ENCODE measurements around the gene PARD6B.

Gene PARD6B

DNA sequence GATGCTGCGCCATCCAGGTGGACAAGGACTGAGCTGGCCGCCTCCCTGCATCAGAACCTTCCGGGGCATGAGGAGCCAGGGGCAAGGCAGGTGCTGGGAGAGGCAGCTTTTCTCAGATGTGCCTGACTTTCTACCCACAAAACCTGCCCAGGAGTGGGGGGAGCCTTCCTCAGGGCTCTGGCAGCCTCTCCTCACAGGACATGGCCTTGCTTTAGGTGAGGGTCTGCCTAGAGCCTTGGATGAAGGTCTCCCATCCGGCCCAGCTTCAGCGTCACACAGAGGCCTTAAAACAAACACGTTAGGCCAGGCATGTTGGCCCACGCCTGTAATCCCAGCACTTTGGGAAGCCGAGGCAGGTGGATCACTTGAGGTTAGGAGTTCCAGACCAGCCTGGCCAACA is 70.9 kb downstream of the PARD6B start:
- DNase-seq = no peak

DNA sequence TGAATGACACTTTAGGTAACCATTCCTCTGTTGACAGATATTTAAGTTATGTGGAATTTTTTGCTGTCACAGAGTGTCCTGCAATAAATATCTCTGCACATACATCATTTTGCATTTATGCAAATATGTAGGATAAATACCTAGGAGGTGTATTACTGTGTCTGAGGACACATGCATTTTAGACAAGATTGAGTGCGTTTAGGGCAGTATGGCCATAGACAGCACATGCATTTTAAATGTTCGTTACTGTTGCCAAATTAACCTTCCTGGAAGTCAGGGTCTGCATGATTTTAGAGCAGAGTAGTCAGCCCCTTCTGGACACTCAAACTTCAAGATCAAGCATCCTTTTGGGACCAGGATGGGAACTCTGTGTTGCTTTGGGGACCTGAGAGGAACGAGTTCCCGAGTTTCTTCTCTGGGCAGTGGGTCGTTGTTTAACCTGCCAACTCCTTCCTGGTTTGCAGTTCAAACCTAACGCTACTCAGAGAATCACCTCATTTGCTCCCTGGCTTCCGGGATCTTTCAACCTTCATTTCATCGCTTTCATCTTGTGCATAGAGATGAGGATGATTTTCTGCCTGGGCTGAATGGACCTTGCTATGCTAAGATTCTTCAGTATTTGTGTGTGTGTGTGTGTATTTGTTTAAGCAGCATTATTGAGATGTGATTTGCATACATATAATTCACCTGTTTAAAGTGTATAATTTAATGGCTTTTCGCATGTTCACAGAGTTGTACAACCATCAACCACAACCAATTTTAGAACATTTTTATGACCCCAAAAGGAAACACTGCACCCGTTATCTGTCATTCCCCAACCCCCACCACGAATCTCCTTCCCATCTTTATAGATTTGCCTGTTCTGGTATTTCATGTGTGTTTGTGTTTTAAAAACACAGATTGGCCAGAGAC is 73.3 kb downstream of the PARD6B start:
- no peak for DNase-seq

DNA sequence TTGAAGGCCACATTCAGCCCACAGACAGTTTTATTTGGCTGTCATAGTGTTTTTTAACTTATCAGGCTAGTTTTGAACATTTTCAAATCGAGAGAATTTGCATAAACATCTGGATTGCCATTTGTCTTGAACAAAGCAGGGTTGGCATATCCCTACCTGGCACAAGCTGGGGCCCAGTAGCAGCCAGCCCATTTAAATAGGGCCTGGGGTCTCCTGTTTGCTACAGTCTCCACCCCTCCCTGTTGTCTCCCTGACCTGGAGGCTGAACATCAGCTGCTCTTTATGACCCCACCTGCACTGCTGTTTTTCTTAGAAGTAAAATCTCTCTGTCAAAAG is 73.9 kb downstream of the PARD6B start:
- DNase-seq = no peak

DNA sequence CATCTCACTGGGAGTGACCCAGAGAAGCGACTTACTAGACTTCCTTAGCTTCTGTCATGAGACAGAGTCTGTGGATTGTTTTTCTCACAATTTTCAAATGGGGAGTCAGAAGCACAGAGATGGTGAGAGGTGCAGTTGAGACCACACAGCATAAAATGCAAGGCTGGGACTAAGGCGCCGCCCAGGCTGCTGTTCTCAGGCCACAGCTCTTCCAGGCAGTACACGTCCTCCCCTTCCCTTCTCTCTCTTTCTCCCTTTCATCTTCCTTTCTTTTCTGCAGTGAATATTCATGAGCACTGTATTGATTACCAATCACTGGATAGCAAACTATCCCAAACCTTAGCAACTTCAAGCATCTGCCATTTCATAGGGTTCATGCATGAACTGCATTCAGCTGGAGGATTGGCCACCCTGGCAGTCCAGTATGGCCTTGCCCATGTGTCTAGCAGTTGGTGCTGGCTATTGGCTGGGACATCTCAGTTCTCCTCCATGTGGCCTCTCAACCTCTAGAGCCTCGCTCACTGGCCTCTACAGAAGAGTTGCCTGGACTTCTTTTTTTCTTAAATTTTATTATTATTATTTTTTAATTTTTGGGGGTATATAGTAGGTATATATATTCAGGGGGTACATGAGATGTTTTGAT is 74.9 kb downstream of the PARD6B start:
- no peak for DNase-seq
